Ishikawa (cell line): ENCODE results near the gene LSAMP.
A peak's percentile ranks its signal among the peaks of the same experiment; 100 is the strongest.

Source experiments
- CEBPB ChIP-seq: IDR thresholded peaks from 2 replicates; pipeline ENCODE4 v1.6.1; 2012
- CREB1 ChIP-seq: IDR thresholded peaks from 2 replicates; pipeline ENCODE4 v1.6.1; 2012; ENCODE audit warnings: low read depth
- EGR1 ChIP-seq: IDR thresholded peaks from 2 replicates; pipeline ENCODE4 v1.6.1; 2012
- EP300 ChIP-seq: IDR thresholded peaks from 2 replicates; pipeline ENCODE4 v1.6.1; 2012; ENCODE audit warnings: borderline replicate concordance
- FOXM1 ChIP-seq: IDR thresholded peaks from 2 replicates; pipeline ENCODE4 v1.6.1; 2012; ENCODE audit warnings: low read depth, borderline replicate concordance
- MAX ChIP-seq: IDR thresholded peaks from 2 replicates; pipeline ENCODE4 v1.6.1; 2012
- NFIC ChIP-seq: IDR thresholded peaks from 2 replicates; pipeline ENCODE4 v1.6.1; 2012
- RAD21 ChIP-seq: IDR thresholded peaks from 2 replicates; pipeline ENCODE4 v1.6.1; 2012; ENCODE audit warnings: low read depth
- TAF1 ChIP-seq: IDR thresholded peaks from 2 replicates; pipeline ENCODE4 v1.6.1; 2012; ENCODE audit warnings: low read depth, mild to moderate bottlenecking
- TCF12 ChIP-seq: IDR thresholded peaks from 2 replicates; pipeline ENCODE4 v1.6.1; 2012; ENCODE audit warnings: low read depth
- TEAD4 ChIP-seq: IDR thresholded peaks from 2 replicates; pipeline ENCODE4 v1.6.1; 2012
- YY1 ChIP-seq: IDR thresholded peaks from 2 replicates; pipeline ENCODE4 v1.6.1; 2012; ENCODE audit warnings: low read depth
- ZBTB7A ChIP-seq: IDR thresholded peaks from 2 replicates; pipeline ENCODE4 v1.6.1; 2012; ENCODE audit warnings: low read depth
- TF ChIP-seq, protein P1 (sequence below): IDR thresholded peaks from 2 replicates; pipeline ENCODE4 v1.6.1; 2012; ENCODE audit warnings: low read depth, mild to moderate bottlenecking
- TF ChIP-seq, protein P2 (sequence below): IDR thresholded peaks from 2 replicates; pipeline ENCODE4 v1.6.1; 2012

Gene LSAMP

DNA sequence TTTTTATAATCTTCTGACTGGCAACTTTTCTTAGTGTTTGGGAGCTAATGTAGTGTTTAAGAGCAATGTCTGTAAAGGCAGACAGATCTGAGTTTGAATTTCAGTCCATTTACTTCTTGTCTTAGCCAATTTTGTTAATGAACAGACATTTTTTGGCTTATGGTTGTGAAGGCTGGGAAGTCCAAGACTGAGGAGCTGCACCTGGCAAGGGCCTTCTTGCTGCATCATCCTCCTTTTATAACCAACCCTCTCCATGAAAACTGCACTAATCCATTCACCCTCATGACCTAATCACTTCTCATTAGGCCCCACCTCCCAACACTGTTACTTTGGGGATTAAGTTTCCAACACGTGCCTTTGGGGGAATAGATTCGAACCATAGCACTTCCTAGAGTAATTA is 657.5 kb downstream of the LSAMP start:
- TF ChIP-seq CEBPB = no peak
- no peak for TF ChIP-seq RAD21
- no peak for TF ChIP-seq FOXM1
- TF ChIP-seq EP300 = no peak
- TF ChIP-seq, protein P1, sequence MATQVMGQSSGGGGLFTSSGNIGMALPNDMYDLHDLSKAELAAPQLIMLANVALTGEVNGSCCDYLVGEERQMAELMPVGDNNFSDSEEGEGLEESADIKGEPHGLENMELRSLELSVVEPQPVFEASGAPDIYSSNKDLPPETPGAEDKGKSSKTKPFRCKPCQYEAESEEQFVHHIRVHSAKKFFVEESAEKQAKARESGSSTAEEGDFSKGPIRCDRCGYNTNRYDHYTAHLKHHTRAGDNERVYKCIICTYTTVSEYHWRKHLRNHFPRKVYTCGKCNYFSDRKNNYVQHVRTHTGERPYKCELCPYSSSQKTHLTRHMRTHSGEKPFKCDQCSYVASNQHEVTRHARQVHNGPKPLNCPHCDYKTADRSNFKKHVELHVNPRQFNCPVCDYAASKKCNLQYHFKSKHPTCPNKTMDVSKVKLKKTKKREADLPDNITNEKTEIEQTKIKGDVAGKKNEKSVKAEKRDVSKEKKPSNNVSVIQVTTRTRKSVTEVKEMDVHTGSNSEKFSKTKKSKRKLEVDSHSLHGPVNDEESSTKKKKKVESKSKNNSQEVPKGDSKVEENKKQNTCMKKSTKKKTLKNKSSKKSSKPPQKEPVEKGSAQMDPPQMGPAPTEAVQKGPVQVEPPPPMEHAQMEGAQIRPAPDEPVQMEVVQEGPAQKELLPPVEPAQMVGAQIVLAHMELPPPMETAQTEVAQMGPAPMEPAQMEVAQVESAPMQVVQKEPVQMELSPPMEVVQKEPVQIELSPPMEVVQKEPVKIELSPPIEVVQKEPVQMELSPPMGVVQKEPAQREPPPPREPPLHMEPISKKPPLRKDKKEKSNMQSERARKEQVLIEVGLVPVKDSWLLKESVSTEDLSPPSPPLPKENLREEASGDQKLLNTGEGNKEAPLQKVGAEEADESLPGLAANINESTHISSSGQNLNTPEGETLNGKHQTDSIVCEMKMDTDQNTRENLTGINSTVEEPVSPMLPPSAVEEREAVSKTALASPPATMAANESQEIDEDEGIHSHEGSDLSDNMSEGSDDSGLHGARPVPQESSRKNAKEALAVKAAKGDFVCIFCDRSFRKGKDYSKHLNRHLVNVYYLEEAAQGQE = no peak
- no peak for TF ChIP-seq TAF1

- TF ChIP-seq EP300 (no peak), CEBPB (no peak), CREB1 (no peak), TAF1 (no peak), NFIC (no peak), ZBTB7A (no peak), FOXM1 (no peak), YY1 (no peak), RAD21 (no peak), TEAD4 (no peak), EGR1 (no peak), TCF12 (no peak), MAX (no peak)
- TF ChIP-seq, protein P2, sequence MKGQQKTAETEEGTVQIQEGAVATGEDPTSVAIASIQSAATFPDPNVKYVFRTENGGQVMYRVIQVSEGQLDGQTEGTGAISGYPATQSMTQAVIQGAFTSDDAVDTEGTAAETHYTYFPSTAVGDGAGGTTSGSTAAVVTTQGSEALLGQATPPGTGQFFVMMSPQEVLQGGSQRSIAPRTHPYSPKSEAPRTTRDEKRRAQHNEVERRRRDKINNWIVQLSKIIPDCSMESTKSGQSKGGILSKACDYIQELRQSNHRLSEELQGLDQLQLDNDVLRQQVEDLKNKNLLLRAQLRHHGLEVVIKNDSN = no peak
- TF ChIP-seq, protein P1 = no peak
Measured at GRCh38 chr3:115785782-115786181, 659.5 kb downstream of the LSAMP start.

- no peak for TF ChIP-seq TEAD4
- TF ChIP-seq EP300 = no peak
- no peak for TF ChIP-seq MAX
- TF ChIP-seq TAF1 = no peak
- no peak for TF ChIP-seq YY1
- no peak for TF ChIP-seq CREB1
- TF ChIP-seq, protein P2 = no peak
- no peak for TF ChIP-seq CEBPB
- no peak for TF ChIP-seq EGR1
- TF ChIP-seq FOXM1 = no peak
- no peak for TF ChIP-seq RAD21
- no peak for TF ChIP-seq ZBTB7A
- no peak for TF ChIP-seq NFIC
- no peak for TF ChIP-seq TCF12
- TF ChIP-seq, protein P1 = no peak
Measured at GRCh38 chr3:115784739-115785536, 660.3 kb downstream of the LSAMP start.

- peak; percentile 82 for TF ChIP-seq MAX
- peak; percentile 14; the same call in 1 of the 2 replicates for TF ChIP-seq TEAD4
- TF ChIP-seq, protein P2 = peak; percentile 18; the same call in 1 of the 2 replicates
- peak; percentile 14 for TF ChIP-seq EGR1
- TF ChIP-seq RAD21 = peak; percentile 66; the same call in 1 of the 2 replicates
- TF ChIP-seq TAF1 = 0 out of 2 replicates have a peak, but pooled peaks have one; percentile 17
- TF ChIP-seq FOXM1 = no peak
- 0 out of 2 replicates have a peak, but pooled peaks have one; percentile 21 for TF ChIP-seq EP300
- TF ChIP-seq ZBTB7A = peak; percentile 92
- no peak for TF ChIP-seq NFIC
Measured at GRCh38 chr3:115783938-115784738, 661.1 kb downstream of the LSAMP start.
